HL-60 (cell line): ENCODE data around the gene SERPIND1.

Experiments used
- DNase-seq, 2 experiments: peaks; one replicate each; pipeline ENCODE4 v3.0.0-alpha.2; 2010 to 2020; ENCODE audit warnings: low read depth in 1 of 2, low spot score in 1 of 2
- H3K27ac ChIP-seq: fragments of 250-450 bp; sonication (Bioruptor Pico); replicated peaks from 2 replicates; pipeline ENCODE4 v1.5.1; 2020; ENCODE audit warnings: mild to moderate bottlenecking, moderate library complexity
- H3K27me3 ChIP-seq: fragments of 250-450 bp; sonication (Bioruptor Pico); 2 replicates; pipeline ENCODE4 v1.5.1; 2021; ENCODE audit warnings: mild to moderate bottlenecking, moderate library complexity; ENCODE audit not compliant: insufficient read depth, poor library complexity, severe bottlenecking
- H3K4me3 ChIP-seq: replicated peaks from 2 replicates; pipeline ENCODE4 v1.5.1; 2011; ENCODE audit warnings: mild to moderate bottlenecking, control low read depth, low read length; ENCODE audit not compliant: insufficient read depth
- CTCF ChIP-seq: IDR thresholded peaks from one replicate; pipeline ENCODE4 v1.5.1; 2011; ENCODE audit warnings: low read length, control low read depth, inconsistent platforms; ENCODE audit not compliant: insufficient read depth
- GABPA ChIP-seq: IDR thresholded peaks from 2 replicates; pipeline ENCODE4 v1.6.1; 2012; ENCODE audit warnings: low read depth
- POLR2AphosphoS5 ChIP-seq: IDR thresholded peaks from 2 replicates; pipeline ENCODE4 v1.6.1; 2012; ENCODE audit warnings: low read depth
- REST ChIP-seq: IDR thresholded peaks from 2 replicates; pipeline ENCODE4 v1.6.1; 2012; ENCODE audit warnings: low read depth; ENCODE audit not compliant: insufficient replicate concordance
- SPI1 ChIP-seq: IDR thresholded peaks from 2 replicates; pipeline ENCODE4 v1.6.1; 2012; ENCODE audit warnings: low read depth, mild to moderate bottlenecking, borderline replicate concordance

The SERPIND1 gene

GRCh38 chr22:20746431-20747189, 27.3 kb upstream of the SERPIND1 start:
- DNase-seq: no peak
- no peaks in the 10 kb centered on the region for H3K27me3 ChIP-seq
- TF ChIP-seq POLR2AphosphoS5 (no peak), GABPA (no peak), SPI1 (no peak), CTCF (no peak), REST (no peak)
- no peak overlapping the region for H3K4me3 ChIP-seq
- H3K27ac ChIP-seq: no peak overlapping the region

GRCh38 chr22:20747223-20747622, 26.7 kb upstream of the SERPIND1 start:
- TF ChIP-seq POLR2AphosphoS5 (no peak), SPI1 (no peak), GABPA (no peak), REST (no peak), CTCF (no peak)

GRCh38 chr22:20748082-20748481, 25.8 kb upstream of the SERPIND1 start:
- Histone ChIP-seq H3K4me3 (no peak overlapping the region), H3K27ac (no peak overlapping the region), H3K27me3 (no peaks in the 10 kb centered on the region)
- no peak for TF ChIP-seq GABPA
- no peak for TF ChIP-seq SPI1
- no peak for TF ChIP-seq REST
- TF ChIP-seq CTCF: no peak
- TF ChIP-seq POLR2AphosphoS5: no peak
- no peak for DNase-seq

More at GRCh38 chr22:20747223-20747622, 26.7 kb upstream of the SERPIND1 start:
- H3K27ac ChIP-seq: no peak overlapping the region
- H3K4me3 ChIP-seq: no peak overlapping the region
- DNase-seq: no peak
- H3K27me3 ChIP-seq: no peaks in the 10 kb centered on the region
